Neural cell (in vitro differentiated cells): ENCODE measurements around the gene S100Z.

Experiments
- EZH2 ChIP-seq: fragments of 200-600, 300-800 bp; shearing (Covaris generic), sonication (generic); IDR thresholded peaks from 2 replicates; pipeline ENCODE4 v1.6.1; 2014; ENCODE audit warnings: antibody characterized with exemption, low read length, borderline replicate concordance, mild to moderate bottlenecking; ENCODE audit not compliant: insufficient read depth, poor library complexity, severe bottlenecking
- RAD21 ChIP-seq: fragments of 450-650 bp; conservative IDR thresholded peaks from 2 replicates; pipeline ENCODE4 v1.6.1; 2014; ENCODE audit warnings: antibody characterized with exemption, mild to moderate bottlenecking, moderate library complexity
- TAF1 ChIP-seq: IDR thresholded peaks from 2 replicates; pipeline ENCODE4 v1.6.1; 2012; ENCODE audit warnings: low read depth
- TF ChIP-seq, protein P1 (sequence below): fragments of 450-650 bp; IDR thresholded peaks from 2 replicates; pipeline ENCODE4 v1.5.1; 2014; ENCODE audit warnings: antibody characterized with exemption, mild to moderate bottlenecking, moderate library complexity; ENCODE audit not compliant: poor library complexity, severe bottlenecking

- TF ChIP-seq, protein P1, sequence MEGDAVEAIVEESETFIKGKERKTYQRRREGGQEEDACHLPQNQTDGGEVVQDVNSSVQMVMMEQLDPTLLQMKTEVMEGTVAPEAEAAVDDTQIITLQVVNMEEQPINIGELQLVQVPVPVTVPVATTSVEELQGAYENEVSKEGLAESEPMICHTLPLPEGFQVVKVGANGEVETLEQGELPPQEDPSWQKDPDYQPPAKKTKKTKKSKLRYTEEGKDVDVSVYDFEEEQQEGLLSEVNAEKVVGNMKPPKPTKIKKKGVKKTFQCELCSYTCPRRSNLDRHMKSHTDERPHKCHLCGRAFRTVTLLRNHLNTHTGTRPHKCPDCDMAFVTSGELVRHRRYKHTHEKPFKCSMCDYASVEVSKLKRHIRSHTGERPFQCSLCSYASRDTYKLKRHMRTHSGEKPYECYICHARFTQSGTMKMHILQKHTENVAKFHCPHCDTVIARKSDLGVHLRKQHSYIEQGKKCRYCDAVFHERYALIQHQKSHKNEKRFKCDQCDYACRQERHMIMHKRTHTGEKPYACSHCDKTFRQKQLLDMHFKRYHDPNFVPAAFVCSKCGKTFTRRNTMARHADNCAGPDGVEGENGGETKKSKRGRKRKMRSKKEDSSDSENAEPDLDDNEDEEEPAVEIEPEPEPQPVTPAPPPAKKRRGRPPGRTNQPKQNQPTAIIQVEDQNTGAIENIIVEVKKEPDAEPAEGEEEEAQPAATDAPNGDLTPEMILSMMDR: no peak
- no peak for TF ChIP-seq RAD21
- TF ChIP-seq EZH2: no peak
- no peak for TF ChIP-seq TAF1
Observed at GRCh38 chr5:76801803-76802195, 48.0 kb upstream of the S100Z start.
